Neural cell (in vitro differentiated cells): ENCODE results near the gene CDC37L1.

Source experiments
- EZH2 ChIP-seq: fragments of 200-600, 300-800 bp; shearing (Covaris generic), sonication (generic); IDR thresholded peaks from 2 replicates; pipeline ENCODE4 v1.6.1; 2014; ENCODE audit warnings: antibody characterized with exemption, low read length, borderline replicate concordance, mild to moderate bottlenecking; ENCODE audit not compliant: insufficient read depth, poor library complexity, severe bottlenecking
- MXI1 ChIP-seq: fragments of 450-650 bp; conservative IDR thresholded peaks from 2 replicates; pipeline ENCODE4 v1.6.1; 2014; ENCODE audit warnings: antibody characterized with exemption, mild to moderate bottlenecking; ENCODE audit not compliant: poor library complexity, severe bottlenecking
- POLR2AphosphoS5 ChIP-seq: IDR thresholded peaks from 2 replicates; pipeline ENCODE4 v1.6.1; 2012
- TF ChIP-seq, protein P1 (sequence below): fragments of 450-650 bp; IDR thresholded peaks from 2 replicates; pipeline ENCODE4 v1.5.1; 2014; ENCODE audit warnings: antibody characterized with exemption, mild to moderate bottlenecking, moderate library complexity; ENCODE audit not compliant: poor library complexity, severe bottlenecking
- TF ChIP-seq, protein P2 (sequence below): IDR thresholded peaks from 2 replicates; pipeline ENCODE4 v1.6.1; 2012; ENCODE audit warnings: borderline replicate concordance

DNA sequence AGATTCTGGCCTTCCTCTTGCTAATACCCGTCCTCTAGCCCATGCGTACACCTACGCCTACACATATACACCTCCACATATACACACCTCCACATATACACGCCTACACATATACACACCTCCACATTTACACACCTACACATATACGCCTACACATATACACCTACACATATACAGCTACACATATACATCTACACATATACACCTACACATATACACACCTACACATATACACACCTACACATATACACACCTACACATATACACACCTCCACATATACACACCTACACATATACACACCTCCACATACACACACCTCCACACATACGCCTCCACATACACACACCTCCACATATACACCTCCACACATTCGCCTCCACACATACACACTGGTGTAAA lies 34.5 kb downstream of the CDC37L1 start:
- TF ChIP-seq, protein P1, sequence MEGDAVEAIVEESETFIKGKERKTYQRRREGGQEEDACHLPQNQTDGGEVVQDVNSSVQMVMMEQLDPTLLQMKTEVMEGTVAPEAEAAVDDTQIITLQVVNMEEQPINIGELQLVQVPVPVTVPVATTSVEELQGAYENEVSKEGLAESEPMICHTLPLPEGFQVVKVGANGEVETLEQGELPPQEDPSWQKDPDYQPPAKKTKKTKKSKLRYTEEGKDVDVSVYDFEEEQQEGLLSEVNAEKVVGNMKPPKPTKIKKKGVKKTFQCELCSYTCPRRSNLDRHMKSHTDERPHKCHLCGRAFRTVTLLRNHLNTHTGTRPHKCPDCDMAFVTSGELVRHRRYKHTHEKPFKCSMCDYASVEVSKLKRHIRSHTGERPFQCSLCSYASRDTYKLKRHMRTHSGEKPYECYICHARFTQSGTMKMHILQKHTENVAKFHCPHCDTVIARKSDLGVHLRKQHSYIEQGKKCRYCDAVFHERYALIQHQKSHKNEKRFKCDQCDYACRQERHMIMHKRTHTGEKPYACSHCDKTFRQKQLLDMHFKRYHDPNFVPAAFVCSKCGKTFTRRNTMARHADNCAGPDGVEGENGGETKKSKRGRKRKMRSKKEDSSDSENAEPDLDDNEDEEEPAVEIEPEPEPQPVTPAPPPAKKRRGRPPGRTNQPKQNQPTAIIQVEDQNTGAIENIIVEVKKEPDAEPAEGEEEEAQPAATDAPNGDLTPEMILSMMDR = no peak
- TF ChIP-seq EZH2 (no peak), MXI1 (no peak), POLR2AphosphoS5 (no peak)
- TF ChIP-seq, protein P2, sequence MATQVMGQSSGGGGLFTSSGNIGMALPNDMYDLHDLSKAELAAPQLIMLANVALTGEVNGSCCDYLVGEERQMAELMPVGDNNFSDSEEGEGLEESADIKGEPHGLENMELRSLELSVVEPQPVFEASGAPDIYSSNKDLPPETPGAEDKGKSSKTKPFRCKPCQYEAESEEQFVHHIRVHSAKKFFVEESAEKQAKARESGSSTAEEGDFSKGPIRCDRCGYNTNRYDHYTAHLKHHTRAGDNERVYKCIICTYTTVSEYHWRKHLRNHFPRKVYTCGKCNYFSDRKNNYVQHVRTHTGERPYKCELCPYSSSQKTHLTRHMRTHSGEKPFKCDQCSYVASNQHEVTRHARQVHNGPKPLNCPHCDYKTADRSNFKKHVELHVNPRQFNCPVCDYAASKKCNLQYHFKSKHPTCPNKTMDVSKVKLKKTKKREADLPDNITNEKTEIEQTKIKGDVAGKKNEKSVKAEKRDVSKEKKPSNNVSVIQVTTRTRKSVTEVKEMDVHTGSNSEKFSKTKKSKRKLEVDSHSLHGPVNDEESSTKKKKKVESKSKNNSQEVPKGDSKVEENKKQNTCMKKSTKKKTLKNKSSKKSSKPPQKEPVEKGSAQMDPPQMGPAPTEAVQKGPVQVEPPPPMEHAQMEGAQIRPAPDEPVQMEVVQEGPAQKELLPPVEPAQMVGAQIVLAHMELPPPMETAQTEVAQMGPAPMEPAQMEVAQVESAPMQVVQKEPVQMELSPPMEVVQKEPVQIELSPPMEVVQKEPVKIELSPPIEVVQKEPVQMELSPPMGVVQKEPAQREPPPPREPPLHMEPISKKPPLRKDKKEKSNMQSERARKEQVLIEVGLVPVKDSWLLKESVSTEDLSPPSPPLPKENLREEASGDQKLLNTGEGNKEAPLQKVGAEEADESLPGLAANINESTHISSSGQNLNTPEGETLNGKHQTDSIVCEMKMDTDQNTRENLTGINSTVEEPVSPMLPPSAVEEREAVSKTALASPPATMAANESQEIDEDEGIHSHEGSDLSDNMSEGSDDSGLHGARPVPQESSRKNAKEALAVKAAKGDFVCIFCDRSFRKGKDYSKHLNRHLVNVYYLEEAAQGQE = no peak
